ENCODE measurements around the gene SYP. TPM values are rescaled to one million over a fixed set of nuclear protein-coding genes. Genes with fewer than 3 reads are reported as not detected.

Gene SYP
- polyA plus RNA-seq (ENCODE audit: insufficient read length): 1.0 TPM

GRCh38 chrX:49199906-49200771, at the start of gene SYP:
TSS of gene SYP (minus strand) at chrX:49200193. CDS start at chrX:49200186, 7 bp downstream.
- DNase-seq (ENCODE audit: low read depth): no peak

- DNase-seq (ENCODE audit: low read depth): no peak
Measured at GRCh38 chrX:49249616-49250015, 49.6 kb upstream of the SYP start.

- no peak for DNase-seq (ENCODE audit: low read depth)
Measured at GRCh38 chrX:49249071-49249470, 49.1 kb upstream of the SYP start.

GRCh38 chrX:49247916-49248811, 48.2 kb upstream of the SYP start:
- no peak for DNase-seq (ENCODE audit: low read depth)

GRCh38 chrX:49247346-49247745, 47.4 kb upstream of the SYP start:
- no peak for DNase-seq (ENCODE audit: low read depth)

- no peak for DNase-seq (ENCODE audit: low read depth)
Measured at GRCh38 chrX:49246541-49246940, 46.5 kb upstream of the SYP start.

GRCh38 chrX:49244207-49244606, 44.2 kb upstream of the SYP start:
- DNase-seq (ENCODE audit: low read depth): no peak

GRCh38 chrX:49243166-49243565, 43.2 kb upstream of the SYP start:
- DNase-seq (ENCODE audit: low read depth): no peak

- DNase-seq (ENCODE audit: low read depth): no peak
Measured at GRCh38 chrX:49242545-49243066, 42.6 kb upstream of the SYP start.

GRCh38 chrX:49238735-49239134, 38.7 kb upstream of the SYP start:
- no peak for DNase-seq (ENCODE audit: low read depth)

GRCh38 chrX:49237060-49237459, 37.1 kb upstream of the SYP start:
- DNase-seq (ENCODE audit: low read depth): no peak

- no peak for DNase-seq (ENCODE audit: low read depth)
Measured at GRCh38 chrX:49233887-49234555, 34.0 kb upstream of the SYP start.

- no peak for DNase-seq (ENCODE audit: low read depth)
Measured at GRCh38 chrX:49233176-49233575, 33.2 kb upstream of the SYP start, which contains the start of gene CACNA1F. TSS of gene CACNA1F (minus strand) at chrX:49233340. CDS start at chrX:49233309, 31 bp downstream.

- DNase-seq (ENCODE audit: low read depth): no peak
Measured at GRCh38 chrX:49232525-49232924, 32.5 kb upstream of the SYP start.

GRCh38 chrX:49231333-49232000, 31.5 kb upstream of the SYP start:
- no peak for DNase-seq (ENCODE audit: low read depth)

- no peak for DNase-seq (ENCODE audit: low read depth)
Measured at GRCh38 chrX:49230500-49231232, 30.7 kb upstream of the SYP start.

GRCh38 chrX:49228185-49228584, 28.2 kb upstream of the SYP start:
- DNase-seq (ENCODE audit: low read depth): no peak

- no peak for DNase-seq (ENCODE audit: low read depth)
Measured at GRCh38 chrX:49227726-49228125, 27.7 kb upstream of the SYP start.

GRCh38 chrX:49226946-49227345, 27.0 kb upstream of the SYP start:
- DNase-seq (ENCODE audit: low read depth): no peak

- DNase-seq (ENCODE audit: low read depth): no peak
Measured at GRCh38 chrX:49225858-49226257, 25.9 kb upstream of the SYP start.
